Ishikawa (cell line): ENCODE measurements around the gene NFKB1.

ENCODE experiments used
- CEBPB ChIP-seq: IDR thresholded peaks from 2 replicates; pipeline ENCODE4 v1.6.1; 2012
- CREB1 ChIP-seq: IDR thresholded peaks from 2 replicates; pipeline ENCODE4 v1.6.1; 2012; ENCODE audit warnings: low read depth
- EGR1 ChIP-seq: IDR thresholded peaks from 2 replicates; pipeline ENCODE4 v1.6.1; 2012
- EP300 ChIP-seq: IDR thresholded peaks from 2 replicates; pipeline ENCODE4 v1.6.1; 2012; ENCODE audit warnings: borderline replicate concordance
- FOXM1 ChIP-seq: IDR thresholded peaks from 2 replicates; pipeline ENCODE4 v1.6.1; 2012; ENCODE audit warnings: low read depth, borderline replicate concordance
- NFIC ChIP-seq: IDR thresholded peaks from 2 replicates; pipeline ENCODE4 v1.6.1; 2012
- RAD21 ChIP-seq: IDR thresholded peaks from 2 replicates; pipeline ENCODE4 v1.6.1; 2012; ENCODE audit warnings: low read depth
- TAF1 ChIP-seq: IDR thresholded peaks from 2 replicates; pipeline ENCODE4 v1.6.1; 2012; ENCODE audit warnings: low read depth, mild to moderate bottlenecking
- TCF12 ChIP-seq: IDR thresholded peaks from 2 replicates; pipeline ENCODE4 v1.6.1; 2012; ENCODE audit warnings: low read depth
- TEAD4 ChIP-seq: IDR thresholded peaks from 2 replicates; pipeline ENCODE4 v1.6.1; 2012
- YY1 ChIP-seq: IDR thresholded peaks from 2 replicates; pipeline ENCODE4 v1.6.1; 2012; ENCODE audit warnings: low read depth
- ZBTB7A ChIP-seq: IDR thresholded peaks from 2 replicates; pipeline ENCODE4 v1.6.1; 2012; ENCODE audit warnings: low read depth
- TF ChIP-seq, protein P1 (sequence below): IDR thresholded peaks from 2 replicates; pipeline ENCODE4 v1.6.1; 2012
- TF ChIP-seq, protein P2 (sequence below): IDR thresholded peaks from 2 replicates; pipeline ENCODE4 v1.6.1; 2012
- TF ChIP-seq, protein P3 (sequence below): IDR thresholded peaks from 2 replicates; pipeline ENCODE4 v1.6.1; 2012; ENCODE audit warnings: low read depth, mild to moderate bottlenecking

NFKB1 gene

DNA sequence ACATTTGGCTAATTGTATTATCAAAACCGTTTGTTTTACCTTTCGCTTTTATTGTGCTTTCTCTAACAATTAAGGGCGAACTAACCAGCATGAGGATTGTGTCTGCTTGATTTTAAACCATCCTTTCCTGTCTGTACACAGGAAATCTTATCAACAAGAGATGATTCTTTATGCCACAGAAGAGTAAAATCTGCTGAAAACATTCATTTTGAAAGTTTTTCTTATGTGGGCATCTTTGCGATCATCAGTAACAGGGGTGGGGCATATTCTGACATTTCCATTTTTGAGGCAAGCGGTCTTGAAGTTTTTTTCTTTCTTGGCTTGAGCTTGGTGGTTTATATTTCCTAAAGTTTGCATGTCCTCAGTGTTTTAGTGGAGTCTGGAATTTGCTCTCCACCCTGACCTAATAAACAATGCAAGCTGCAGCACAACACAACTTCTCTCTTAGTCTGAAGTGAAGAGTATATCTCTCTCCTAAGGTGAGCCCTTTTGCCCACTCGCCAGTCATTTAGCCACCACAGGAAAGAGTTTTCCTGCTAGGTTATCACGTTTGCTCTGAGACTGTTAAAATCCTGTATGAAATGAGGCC is 26.6 kb downstream of the NFKB1 start:
- TF ChIP-seq NFIC, result no peak
- TF ChIP-seq, protein P1, sequence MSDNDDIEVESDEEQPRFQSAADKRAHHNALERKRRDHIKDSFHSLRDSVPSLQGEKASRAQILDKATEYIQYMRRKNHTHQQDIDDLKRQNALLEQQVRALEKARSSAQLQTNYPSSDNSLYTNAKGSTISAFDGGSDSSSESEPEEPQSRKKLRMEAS, result no peak

DNA sequence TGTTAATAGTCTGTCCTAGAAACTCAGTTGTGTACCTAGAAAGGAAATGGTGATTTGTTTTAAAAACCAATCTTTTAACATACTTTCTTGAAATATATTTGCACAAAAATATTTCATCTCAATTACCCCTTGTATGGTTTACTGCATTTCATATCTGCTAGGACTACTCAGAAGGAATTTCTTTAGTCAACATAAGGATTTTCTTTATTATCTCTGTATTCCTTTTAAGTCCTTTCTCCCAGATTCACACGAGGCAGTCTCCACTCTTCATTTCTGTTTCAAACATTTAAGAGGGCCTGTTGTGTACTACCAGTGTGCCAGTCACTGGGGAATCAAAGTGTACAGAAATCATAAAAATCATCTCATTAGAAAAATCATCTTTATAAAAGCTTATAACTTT is 28.8 kb downstream of the NFKB1 start:
- TF ChIP-seq TAF1, result no peak
- TF ChIP-seq RAD21, result no peak
- no peak for TF ChIP-seq CEBPB
- TF ChIP-seq EGR1, result no peak
- no peak for TF ChIP-seq TCF12
- no peak for TF ChIP-seq YY1
- TF ChIP-seq FOXM1, result no peak
- no peak for TF ChIP-seq NFIC

DNA sequence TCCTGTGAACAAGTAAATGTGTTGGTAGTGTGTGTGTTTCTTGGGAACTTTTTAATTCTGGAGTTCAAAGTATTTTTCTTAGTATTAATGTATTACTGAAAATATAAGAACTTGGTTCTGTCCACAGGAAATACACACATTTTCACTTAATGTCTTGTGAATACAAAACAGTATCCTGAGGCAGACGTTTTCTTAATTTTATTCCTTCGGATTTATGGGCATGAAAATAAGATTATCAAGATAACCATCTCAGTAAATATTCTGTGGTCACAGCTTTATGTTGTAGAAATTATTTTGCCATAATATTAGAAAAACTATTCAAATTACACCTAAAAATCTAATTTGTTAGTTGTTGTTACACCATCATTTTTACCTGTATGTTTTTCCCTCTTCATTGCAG is 29.8 kb downstream of the NFKB1 start:
- TF ChIP-seq TEAD4, result no peak
- TF ChIP-seq EGR1, result no peak
- TF ChIP-seq RAD21, result no peak
- TF ChIP-seq, protein P1, result no peak
- no peak for TF ChIP-seq YY1
- TF ChIP-seq ZBTB7A, result no peak
- no peak for TF ChIP-seq FOXM1
- TF ChIP-seq, protein P2, sequence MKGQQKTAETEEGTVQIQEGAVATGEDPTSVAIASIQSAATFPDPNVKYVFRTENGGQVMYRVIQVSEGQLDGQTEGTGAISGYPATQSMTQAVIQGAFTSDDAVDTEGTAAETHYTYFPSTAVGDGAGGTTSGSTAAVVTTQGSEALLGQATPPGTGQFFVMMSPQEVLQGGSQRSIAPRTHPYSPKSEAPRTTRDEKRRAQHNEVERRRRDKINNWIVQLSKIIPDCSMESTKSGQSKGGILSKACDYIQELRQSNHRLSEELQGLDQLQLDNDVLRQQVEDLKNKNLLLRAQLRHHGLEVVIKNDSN, result no peak
- no peak for TF ChIP-seq EP300
- no peak for TF ChIP-seq NFIC
- TF ChIP-seq CEBPB, result no peak
- TF ChIP-seq CREB1, result no peak
- TF ChIP-seq TCF12, result no peak
- TF ChIP-seq, protein P3, sequence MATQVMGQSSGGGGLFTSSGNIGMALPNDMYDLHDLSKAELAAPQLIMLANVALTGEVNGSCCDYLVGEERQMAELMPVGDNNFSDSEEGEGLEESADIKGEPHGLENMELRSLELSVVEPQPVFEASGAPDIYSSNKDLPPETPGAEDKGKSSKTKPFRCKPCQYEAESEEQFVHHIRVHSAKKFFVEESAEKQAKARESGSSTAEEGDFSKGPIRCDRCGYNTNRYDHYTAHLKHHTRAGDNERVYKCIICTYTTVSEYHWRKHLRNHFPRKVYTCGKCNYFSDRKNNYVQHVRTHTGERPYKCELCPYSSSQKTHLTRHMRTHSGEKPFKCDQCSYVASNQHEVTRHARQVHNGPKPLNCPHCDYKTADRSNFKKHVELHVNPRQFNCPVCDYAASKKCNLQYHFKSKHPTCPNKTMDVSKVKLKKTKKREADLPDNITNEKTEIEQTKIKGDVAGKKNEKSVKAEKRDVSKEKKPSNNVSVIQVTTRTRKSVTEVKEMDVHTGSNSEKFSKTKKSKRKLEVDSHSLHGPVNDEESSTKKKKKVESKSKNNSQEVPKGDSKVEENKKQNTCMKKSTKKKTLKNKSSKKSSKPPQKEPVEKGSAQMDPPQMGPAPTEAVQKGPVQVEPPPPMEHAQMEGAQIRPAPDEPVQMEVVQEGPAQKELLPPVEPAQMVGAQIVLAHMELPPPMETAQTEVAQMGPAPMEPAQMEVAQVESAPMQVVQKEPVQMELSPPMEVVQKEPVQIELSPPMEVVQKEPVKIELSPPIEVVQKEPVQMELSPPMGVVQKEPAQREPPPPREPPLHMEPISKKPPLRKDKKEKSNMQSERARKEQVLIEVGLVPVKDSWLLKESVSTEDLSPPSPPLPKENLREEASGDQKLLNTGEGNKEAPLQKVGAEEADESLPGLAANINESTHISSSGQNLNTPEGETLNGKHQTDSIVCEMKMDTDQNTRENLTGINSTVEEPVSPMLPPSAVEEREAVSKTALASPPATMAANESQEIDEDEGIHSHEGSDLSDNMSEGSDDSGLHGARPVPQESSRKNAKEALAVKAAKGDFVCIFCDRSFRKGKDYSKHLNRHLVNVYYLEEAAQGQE, result no peak
- TF ChIP-seq TAF1, result no peak

DNA sequence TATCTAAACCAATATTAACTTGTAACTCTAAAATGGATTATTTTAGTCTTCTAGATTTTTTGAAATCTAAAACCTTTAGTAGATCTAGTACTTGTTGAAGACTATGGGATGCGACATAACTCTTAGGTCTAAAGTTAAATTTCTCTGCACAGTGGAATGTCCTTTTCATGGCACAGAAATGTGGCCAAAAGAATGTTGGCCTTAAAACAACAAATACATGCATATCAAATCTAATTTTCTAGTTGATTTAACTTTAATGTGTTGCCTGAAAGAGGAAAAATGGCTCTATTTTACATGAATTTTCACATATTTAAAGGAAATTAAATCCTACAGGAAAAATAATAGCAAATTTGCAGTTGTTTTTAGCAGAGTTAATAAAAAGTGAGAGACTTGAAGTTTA is 30.3 kb downstream of the NFKB1 start:
- no peak for TF ChIP-seq TEAD4

DNA sequence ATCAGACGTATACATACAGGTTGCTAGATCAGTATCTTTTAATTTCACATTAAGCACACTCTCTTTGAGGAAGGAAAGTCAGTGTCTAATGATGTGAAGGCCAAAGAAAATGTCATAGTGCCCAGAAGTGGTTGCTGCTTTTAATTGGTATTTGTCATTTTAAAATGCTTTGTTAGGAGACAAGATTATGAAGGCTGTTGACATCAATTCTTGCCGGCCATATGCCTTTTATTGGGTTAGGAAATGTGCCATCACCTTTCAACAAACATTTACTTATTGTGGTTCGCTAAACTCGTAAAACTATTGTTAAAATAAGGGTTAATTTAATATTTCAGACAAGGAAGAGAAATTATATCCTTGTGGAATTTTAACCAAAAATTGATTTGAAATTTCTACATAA is 32.2 kb downstream of the NFKB1 start:
- no peak for TF ChIP-seq EGR1
- no peak for TF ChIP-seq FOXM1
- TF ChIP-seq EP300, result no peak
- TF ChIP-seq, protein P2, result no peak
- TF ChIP-seq CEBPB, result no peak
- TF ChIP-seq TAF1, result no peak
- TF ChIP-seq, protein P1, result no peak
- no peak for TF ChIP-seq TEAD4
- no peak for TF ChIP-seq RAD21
- TF ChIP-seq, protein P3, result no peak
- no peak for TF ChIP-seq YY1
- TF ChIP-seq ZBTB7A, result no peak
- no peak for TF ChIP-seq TCF12

DNA sequence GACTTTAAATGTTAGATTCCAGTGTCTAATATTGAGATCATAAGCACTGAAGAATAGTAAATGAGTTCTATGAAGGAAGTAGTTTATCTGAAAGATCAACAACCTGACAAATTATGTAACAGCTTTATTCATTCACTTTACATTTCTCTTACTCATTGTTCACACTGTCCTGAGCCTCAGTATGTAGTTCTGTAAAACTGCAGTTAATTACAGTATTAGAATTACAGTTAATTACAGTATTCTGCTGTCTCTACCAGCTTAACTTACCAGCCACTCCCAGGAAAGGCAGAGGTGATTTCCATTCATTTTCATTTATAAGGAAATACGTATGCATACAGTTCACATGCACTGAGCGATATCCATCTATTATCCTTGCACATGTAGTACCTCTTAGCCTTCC is 32.7 kb downstream of the NFKB1 start:
- TF ChIP-seq TCF12 (no peak), YY1 (no peak), EGR1 (no peak), CREB1 (no peak), CEBPB (no peak), NFIC (no peak)
- TF ChIP-seq, protein P3, result no peak
- TF ChIP-seq, protein P1, result no peak
